Breast epithelium (tissue), 3 donors: ENCODE measurements around the gene CYSTM1.

Experiments
- POLR2A ChIP-seq: fragments of 450-650 bp; IDR thresholded peaks from one replicate; pipeline ENCODE4 v1.6.1; 2016; ENCODE audit warnings: antibody characterized with exemption, mild to moderate bottlenecking, moderate library complexity
- TF ChIP-seq, protein P1 (sequence below), 3 donors: fragments of 450-650 bp; IDR thresholded peaks; one replicate each; pipeline ENCODE4 v1.5.1; 2016 to 2017; ENCODE audit warnings: antibody characterized with exemption in 3 of 3, mild to moderate bottlenecking in 3 of 3, moderate library complexity in 3 of 3

DNA sequence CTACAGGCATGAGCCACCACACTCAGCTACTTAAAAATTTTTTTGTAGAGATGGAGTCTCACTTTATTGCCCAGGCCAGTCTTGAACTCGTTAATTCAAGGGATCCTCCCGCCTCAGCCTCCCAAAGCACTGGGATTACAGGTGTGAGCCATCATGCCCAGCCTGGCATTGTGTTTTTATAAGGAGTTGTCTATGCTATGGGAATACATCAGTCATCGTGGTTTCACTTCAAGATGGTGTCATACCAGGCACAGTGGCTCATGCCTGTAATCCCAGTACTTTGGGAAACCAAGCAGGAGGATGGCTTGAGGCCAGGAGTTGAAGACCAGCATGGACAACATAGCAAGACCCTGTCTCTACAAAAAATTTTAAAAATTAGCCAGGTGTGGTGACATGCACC, 49.7 kb downstream of the CYSTM1 start:
- TF ChIP-seq, protein P1, sequence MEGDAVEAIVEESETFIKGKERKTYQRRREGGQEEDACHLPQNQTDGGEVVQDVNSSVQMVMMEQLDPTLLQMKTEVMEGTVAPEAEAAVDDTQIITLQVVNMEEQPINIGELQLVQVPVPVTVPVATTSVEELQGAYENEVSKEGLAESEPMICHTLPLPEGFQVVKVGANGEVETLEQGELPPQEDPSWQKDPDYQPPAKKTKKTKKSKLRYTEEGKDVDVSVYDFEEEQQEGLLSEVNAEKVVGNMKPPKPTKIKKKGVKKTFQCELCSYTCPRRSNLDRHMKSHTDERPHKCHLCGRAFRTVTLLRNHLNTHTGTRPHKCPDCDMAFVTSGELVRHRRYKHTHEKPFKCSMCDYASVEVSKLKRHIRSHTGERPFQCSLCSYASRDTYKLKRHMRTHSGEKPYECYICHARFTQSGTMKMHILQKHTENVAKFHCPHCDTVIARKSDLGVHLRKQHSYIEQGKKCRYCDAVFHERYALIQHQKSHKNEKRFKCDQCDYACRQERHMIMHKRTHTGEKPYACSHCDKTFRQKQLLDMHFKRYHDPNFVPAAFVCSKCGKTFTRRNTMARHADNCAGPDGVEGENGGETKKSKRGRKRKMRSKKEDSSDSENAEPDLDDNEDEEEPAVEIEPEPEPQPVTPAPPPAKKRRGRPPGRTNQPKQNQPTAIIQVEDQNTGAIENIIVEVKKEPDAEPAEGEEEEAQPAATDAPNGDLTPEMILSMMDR (IDR thresholded peaks at IDR 0.05), result no peak
- no peak for TF ChIP-seq POLR2A
